NCI-H146 (cell line): ENCODE results near the gene MAP2K1.

Source experiments
- DNase-seq: peaks from one replicate; lab custom pipeline; 2025; lab: John Stamatoyannopoulos, UW

The MAP2K1 gene

DNA sequence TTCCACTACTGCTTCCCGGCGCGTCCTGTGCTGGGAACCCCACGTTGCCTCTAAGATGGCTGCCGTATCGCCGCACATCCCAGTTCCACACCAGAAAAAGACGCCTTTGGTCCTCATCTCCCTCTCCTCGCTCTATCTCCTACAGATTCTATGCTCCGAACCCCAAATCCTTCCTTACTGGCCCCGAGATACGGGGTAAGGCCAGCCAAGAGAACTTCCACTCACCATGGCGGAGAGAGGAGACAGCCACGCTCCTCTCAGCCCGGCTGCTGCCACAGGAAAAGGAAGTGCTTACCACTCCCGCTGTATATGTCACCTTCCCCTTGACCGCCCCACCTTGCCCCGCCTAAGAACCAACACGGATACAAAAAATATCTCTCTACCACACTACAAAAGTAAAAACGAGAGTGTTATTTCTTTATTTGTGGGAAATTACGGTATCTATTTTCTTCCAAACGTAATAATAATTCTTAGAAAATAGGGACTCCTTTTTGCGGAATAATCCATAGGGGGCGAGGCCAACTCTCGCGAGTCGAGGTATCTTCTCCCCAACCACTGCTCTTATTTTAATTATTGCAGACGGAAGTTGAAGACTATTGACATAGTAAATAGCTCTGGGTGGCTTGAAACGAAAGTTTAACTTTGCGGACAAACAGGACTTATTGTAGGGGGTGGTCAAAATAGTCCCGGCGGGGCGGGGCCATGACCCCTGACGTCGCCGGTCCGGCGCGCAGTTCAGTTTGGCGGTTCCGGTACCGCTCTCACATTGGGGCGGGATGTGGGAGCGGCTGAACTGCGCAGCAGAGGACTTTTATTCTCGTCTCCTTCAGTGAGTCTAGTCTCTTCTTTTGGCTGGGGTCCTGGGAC, 118.1 kb downstream of the MAP2K1 start, which contains the start of the genes RPL4 and ZWILCH:
Gene RPL4 (minus strand): TSS at position 293 of the 867 bp plus-strand sequence. CDS start 65 bp downstream, at position 228.
Gene ZWILCH (plus strand): TSS at position 764 of the 867 bp plus-strand sequence. CDS start 13 bp downstream, at position 777.
- peak; percentile 63 for DNase-seq

GRCh38 chr15:66505430-66505811, 118.7 kb downstream of the MAP2K1 start:
- no peak for DNase-seq

GRCh38 chr15:66505818-66506217, 119.1 kb downstream of the MAP2K1 start:
- no peak for DNase-seq

- no peak for DNase-seq
Observed at GRCh38 chr15:66508293-66508883, 121.7 kb downstream of the MAP2K1 start.

DNA sequence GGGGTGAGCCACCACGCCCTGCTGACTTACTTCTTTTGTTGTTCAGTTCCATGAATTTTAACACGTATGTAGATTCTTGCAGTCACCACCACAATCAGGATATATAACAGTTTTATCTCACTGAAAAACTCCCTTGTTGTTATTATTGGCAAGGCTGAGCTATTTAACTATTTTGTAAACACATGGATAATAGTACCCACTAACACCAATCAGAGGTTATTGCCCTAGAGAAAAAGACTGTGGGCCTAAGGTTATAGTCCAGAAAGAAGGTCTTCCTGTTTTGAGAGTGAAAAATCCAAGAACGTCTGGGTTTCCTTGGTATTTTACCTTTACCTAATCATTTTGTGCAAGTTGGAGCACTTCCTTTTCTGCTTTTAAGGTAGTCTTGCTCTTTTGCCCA, 127.9 kb downstream of the MAP2K1 start:
- DNase-seq, result no peak

DNA sequence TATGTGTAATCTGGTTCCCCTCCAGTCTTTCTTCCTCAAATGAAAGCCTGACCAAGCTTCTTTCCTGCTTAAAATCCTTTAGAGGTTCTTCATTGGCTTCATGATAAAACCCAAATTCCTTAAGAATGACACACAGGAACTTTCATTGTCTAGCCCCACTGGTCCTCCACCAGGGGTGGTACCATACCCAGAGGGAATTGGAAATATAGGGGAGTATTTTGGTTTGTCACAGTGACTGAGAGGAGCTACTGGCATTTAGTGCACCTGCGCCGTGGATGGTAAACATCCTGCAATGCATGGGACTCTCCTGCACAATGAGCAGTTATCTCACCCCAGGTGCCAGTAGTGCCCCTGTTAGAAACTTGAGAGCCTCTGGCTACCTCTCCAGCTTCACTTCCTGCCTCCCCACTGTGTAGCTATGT, 129.2 kb downstream of the MAP2K1 start:
- no peak for DNase-seq

- no peak for DNase-seq
Observed at GRCh38 chr15:66523926-66524325, 137.2 kb downstream of the MAP2K1 start.

DNA sequence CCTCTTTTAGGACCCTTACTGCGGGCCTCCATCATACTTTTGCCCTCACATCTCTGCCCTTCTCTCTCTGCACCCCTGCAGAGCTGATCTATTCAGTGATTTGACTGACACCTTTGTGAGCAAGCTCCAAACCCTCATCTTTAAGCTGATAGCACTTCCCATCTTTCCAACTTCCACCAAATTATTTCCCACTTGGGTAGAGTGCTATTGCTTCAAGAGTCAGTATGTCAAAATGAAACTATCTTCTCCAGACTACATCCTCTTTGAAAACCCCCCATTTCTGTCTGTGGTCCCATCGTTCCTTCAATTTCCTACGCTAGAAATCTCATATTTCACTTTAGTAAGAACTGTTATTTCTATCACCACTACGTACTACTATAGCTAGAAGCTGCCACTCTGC, 138.1 kb downstream of the MAP2K1 start:
- no peak for DNase-seq

DNA sequence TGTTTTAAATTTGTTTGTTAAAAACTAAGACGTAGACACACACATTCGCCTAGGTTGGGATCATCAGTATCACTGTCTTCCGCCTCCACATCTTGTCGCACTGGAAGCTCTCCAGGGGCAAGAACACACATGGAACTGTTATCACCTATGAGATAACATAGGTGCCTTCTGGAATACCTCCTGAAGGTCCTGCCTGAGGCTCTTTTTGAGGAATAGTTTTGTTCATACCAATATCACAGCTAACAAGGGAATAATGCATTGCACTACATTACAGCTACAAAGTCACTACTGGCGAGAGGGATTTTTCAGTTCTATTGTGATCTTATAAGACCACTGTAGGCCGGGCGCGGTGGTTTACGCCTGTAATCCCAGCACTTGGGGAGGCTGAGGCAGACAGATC, 148.3 kb downstream of the MAP2K1 start:
- DNase-seq, result no peak
